NB4 (cell line): ENCODE data around the gene TREML1.

Experiments
- CTCF ChIP-seq: IDR thresholded peaks from one replicate; pipeline ENCODE4 v1.5.1; 2012; ENCODE audit warnings: low read depth, low read length
- MAX ChIP-seq: IDR thresholded peaks from 2 replicates; pipeline ENCODE4 v1.6.1; 2011; ENCODE audit warnings: low read depth, low read length
- MYC ChIP-seq: IDR thresholded peaks from 2 replicates; pipeline ENCODE4 v1.6.1; 2011; ENCODE audit warnings: low read depth, low read length
- POLR2A ChIP-seq: IDR thresholded peaks from 2 replicates; pipeline ENCODE4 v1.6.1; 2011; ENCODE audit warnings: mild to moderate bottlenecking; ENCODE audit not compliant: insufficient read length; ENCODE audit errors: extremely low read depth

GRCh38 chr6:41159415-41160082 is 5.4 kb upstream of the TREML1 start:
- TF ChIP-seq CTCF: no peak
- no peak for TF ChIP-seq POLR2A
- TF ChIP-seq MAX: no peak
- no peak for TF ChIP-seq MYC
